Ishikawa (cell line): Measurements from ENCODE around the gene TNRC6C.

Experiments
- CEBPB ChIP-seq: IDR thresholded peaks from 2 replicates; pipeline ENCODE4 v1.6.1; 2012
- CREB1 ChIP-seq: IDR thresholded peaks from 2 replicates; pipeline ENCODE4 v1.6.1; 2012; ENCODE audit warnings: low read depth
- EGR1 ChIP-seq: IDR thresholded peaks from 2 replicates; pipeline ENCODE4 v1.6.1; 2012
- EP300 ChIP-seq: IDR thresholded peaks from 2 replicates; pipeline ENCODE4 v1.6.1; 2012; ENCODE audit warnings: borderline replicate concordance
- FOXM1 ChIP-seq: IDR thresholded peaks from 2 replicates; pipeline ENCODE4 v1.6.1; 2012; ENCODE audit warnings: low read depth, borderline replicate concordance
- NFIC ChIP-seq: IDR thresholded peaks from 2 replicates; pipeline ENCODE4 v1.6.1; 2012
- RAD21 ChIP-seq: IDR thresholded peaks from 2 replicates; pipeline ENCODE4 v1.6.1; 2012; ENCODE audit warnings: low read depth
- TAF1 ChIP-seq: IDR thresholded peaks from 2 replicates; pipeline ENCODE4 v1.6.1; 2012; ENCODE audit warnings: low read depth, mild to moderate bottlenecking
- TCF12 ChIP-seq: IDR thresholded peaks from 2 replicates; pipeline ENCODE4 v1.6.1; 2012; ENCODE audit warnings: low read depth
- TEAD4 ChIP-seq: IDR thresholded peaks from 2 replicates; pipeline ENCODE4 v1.6.1; 2012
- YY1 ChIP-seq: IDR thresholded peaks from 2 replicates; pipeline ENCODE4 v1.6.1; 2012; ENCODE audit warnings: low read depth
- ZBTB7A ChIP-seq: IDR thresholded peaks from 2 replicates; pipeline ENCODE4 v1.6.1; 2012; ENCODE audit warnings: low read depth
- TF ChIP-seq, protein P1 (sequence below): IDR thresholded peaks from 2 replicates; pipeline ENCODE4 v1.6.1; 2012; ENCODE audit warnings: low read depth, mild to moderate bottlenecking
- TF ChIP-seq, protein P2 (sequence below): IDR thresholded peaks from 2 replicates; pipeline ENCODE4 v1.6.1; 2012
- TF ChIP-seq, protein P3 (sequence below): IDR thresholded peaks from 2 replicates; pipeline ENCODE4 v1.6.1; 2012

Gene TNRC6C

DNA sequence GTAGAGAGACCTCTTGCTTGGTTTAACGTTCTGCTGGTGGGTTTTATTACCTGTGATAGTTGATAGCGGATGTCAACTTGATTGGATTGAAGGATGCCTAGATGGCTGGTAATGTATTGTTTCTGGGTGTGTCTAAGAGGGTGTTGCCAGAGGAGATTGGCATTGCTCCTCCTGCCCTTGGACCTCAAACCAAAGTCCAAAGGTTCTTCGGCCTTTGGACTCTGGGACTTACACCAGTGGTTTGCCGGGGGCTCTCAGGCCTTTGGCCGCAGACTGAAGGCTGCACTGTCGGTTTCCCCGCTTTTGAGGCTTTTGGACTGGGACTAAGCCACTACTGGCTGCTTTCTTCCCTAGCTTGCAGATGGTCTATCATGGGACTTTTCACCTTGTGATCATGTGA lies 17.5 kb upstream of the TNRC6C start:
- TF ChIP-seq ZBTB7A (no peak), RAD21 (no peak), TEAD4 (no peak), TAF1 (no peak)
- TF ChIP-seq, protein P1, sequence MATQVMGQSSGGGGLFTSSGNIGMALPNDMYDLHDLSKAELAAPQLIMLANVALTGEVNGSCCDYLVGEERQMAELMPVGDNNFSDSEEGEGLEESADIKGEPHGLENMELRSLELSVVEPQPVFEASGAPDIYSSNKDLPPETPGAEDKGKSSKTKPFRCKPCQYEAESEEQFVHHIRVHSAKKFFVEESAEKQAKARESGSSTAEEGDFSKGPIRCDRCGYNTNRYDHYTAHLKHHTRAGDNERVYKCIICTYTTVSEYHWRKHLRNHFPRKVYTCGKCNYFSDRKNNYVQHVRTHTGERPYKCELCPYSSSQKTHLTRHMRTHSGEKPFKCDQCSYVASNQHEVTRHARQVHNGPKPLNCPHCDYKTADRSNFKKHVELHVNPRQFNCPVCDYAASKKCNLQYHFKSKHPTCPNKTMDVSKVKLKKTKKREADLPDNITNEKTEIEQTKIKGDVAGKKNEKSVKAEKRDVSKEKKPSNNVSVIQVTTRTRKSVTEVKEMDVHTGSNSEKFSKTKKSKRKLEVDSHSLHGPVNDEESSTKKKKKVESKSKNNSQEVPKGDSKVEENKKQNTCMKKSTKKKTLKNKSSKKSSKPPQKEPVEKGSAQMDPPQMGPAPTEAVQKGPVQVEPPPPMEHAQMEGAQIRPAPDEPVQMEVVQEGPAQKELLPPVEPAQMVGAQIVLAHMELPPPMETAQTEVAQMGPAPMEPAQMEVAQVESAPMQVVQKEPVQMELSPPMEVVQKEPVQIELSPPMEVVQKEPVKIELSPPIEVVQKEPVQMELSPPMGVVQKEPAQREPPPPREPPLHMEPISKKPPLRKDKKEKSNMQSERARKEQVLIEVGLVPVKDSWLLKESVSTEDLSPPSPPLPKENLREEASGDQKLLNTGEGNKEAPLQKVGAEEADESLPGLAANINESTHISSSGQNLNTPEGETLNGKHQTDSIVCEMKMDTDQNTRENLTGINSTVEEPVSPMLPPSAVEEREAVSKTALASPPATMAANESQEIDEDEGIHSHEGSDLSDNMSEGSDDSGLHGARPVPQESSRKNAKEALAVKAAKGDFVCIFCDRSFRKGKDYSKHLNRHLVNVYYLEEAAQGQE, result no peak
- TF ChIP-seq, protein P2, sequence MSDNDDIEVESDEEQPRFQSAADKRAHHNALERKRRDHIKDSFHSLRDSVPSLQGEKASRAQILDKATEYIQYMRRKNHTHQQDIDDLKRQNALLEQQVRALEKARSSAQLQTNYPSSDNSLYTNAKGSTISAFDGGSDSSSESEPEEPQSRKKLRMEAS, result no peak

DNA sequence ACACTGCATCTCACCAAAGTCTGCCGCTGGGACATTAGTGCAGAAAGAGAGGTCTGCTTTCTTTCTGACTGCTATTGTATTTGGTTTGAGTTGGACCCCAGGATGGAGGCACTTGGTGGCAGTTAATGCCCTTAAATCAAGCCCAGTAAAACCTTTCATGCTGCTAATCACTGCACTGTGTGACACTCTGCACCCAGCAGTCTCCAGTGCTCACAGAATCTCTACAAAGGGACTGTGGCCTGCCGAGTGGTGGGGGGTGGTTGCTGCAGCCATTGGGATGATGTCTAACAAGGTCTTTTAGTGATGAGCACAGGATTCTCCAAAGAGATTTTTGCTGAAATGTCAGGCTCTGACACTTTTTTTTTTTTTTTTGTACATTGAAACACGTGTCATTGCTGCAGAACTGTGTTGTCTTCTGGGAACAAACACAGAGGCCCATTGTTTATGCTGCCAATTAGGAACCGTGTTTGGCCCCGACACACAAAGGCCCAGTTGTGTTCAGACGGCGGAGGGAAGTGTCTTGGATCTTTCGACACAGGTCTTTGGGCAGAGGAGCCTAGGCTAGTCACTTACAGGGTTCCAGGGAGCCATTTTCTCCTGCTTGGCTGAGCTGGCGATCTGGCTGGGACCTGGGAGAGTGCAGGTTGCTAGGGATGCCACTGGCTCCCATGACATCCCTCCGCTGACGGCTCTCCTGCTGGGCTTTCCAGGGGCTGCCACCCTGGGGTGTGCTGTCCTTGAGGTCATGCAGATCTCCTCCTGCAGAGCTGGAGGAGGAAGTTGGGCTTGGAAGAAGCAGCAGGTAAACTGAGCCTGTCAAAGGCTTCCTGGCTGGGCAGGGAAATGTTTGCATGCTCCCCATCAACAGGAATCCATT lies 16.2 kb upstream of the TNRC6C start:
- TF ChIP-seq TAF1 (no peak), ZBTB7A (no peak), RAD21 (no peak), NFIC (no peak), EGR1 (no peak), EP300 (no peak), CREB1 (no peak), CEBPB (no peak), FOXM1 (no peak), YY1 (no peak), TCF12 (no peak), TEAD4 (no peak)
- TF ChIP-seq, protein P3, sequence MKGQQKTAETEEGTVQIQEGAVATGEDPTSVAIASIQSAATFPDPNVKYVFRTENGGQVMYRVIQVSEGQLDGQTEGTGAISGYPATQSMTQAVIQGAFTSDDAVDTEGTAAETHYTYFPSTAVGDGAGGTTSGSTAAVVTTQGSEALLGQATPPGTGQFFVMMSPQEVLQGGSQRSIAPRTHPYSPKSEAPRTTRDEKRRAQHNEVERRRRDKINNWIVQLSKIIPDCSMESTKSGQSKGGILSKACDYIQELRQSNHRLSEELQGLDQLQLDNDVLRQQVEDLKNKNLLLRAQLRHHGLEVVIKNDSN, result no peak
- TF ChIP-seq, protein P1, result no peak
- TF ChIP-seq, protein P2, result no peak

DNA sequence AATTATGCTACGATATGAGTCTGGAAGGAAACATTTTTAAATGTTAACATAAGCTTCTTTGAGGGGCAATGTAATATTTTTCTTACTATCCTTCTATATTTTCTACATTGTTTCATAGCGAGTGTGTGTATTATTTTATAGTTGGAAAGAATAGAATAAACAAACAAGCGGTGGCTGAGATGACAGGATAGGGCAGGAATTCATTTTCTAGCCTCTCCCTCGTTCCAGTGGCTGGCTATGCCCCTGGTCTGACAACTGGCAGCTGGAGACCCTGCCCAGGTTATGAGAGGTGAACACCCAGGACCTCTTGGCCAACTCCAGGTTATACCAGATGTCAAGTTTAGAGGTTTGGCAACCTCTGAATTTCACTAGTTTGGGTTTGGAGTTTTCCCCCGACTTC lies 14.5 kb upstream of the TNRC6C start:
- no peak for TF ChIP-seq TEAD4
- no peak for TF ChIP-seq NFIC
- no peak for TF ChIP-seq FOXM1
- no peak for TF ChIP-seq RAD21
- TF ChIP-seq EGR1, result no peak
- no peak for TF ChIP-seq CEBPB
- TF ChIP-seq, protein P3, result no peak
- TF ChIP-seq CREB1, result no peak
- TF ChIP-seq YY1, result no peak
- no peak for TF ChIP-seq TAF1
- no peak for TF ChIP-seq EP300
- TF ChIP-seq ZBTB7A, result no peak

DNA sequence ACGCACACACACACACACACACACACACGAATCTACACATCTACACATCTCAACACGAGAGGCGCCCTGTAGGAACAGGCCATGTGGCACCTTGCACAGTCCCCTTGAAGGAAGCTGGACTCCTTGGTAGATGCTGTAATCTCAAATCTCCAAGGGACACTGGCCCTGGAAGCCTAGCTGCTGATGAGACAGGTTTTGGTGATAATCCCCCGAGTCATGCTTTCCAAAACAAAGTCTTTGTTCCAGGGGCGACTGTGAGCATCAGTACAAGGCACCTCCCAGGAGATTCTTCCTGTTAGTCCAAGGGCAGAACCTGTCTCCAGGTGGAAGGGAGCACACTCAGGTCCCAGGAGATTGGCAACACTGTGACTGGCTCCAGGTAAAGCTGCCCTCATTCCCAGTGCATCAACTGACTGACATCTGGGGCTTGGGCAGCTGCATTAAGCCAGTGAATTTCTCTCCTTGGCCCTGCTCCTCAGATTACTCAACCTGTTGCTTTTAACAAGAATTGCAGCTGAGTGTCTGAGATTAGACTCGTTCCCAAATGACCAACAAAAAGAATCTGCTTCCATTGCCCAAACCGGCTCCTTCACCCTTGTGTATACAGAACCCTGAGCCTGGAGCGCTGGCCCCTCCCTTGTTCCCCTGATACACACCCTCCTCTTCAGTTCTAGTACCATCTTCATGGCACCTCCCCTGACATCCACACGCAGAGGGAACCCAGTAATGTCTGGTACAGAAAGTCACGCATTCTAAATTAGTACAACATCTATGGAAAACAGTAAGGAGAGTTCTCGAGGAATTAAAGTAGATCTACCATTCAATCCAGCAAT lies 13.9 kb upstream of the TNRC6C start:
- no peak for TF ChIP-seq CREB1
- TF ChIP-seq TEAD4, result no peak
- TF ChIP-seq, protein P3, result no peak
- no peak for TF ChIP-seq TCF12
- no peak for TF ChIP-seq NFIC
- TF ChIP-seq ZBTB7A, result no peak
- TF ChIP-seq EP300, result no peak
- TF ChIP-seq, protein P2, result no peak
- TF ChIP-seq CEBPB, result no peak
- TF ChIP-seq YY1, result no peak
- TF ChIP-seq, protein P1, result no peak
- no peak for TF ChIP-seq FOXM1
- TF ChIP-seq TAF1, result no peak
- TF ChIP-seq RAD21, result no peak
- TF ChIP-seq EGR1, result no peak
